ENCODE data around the gene LRP3.

Gene LRP3

DNA sequence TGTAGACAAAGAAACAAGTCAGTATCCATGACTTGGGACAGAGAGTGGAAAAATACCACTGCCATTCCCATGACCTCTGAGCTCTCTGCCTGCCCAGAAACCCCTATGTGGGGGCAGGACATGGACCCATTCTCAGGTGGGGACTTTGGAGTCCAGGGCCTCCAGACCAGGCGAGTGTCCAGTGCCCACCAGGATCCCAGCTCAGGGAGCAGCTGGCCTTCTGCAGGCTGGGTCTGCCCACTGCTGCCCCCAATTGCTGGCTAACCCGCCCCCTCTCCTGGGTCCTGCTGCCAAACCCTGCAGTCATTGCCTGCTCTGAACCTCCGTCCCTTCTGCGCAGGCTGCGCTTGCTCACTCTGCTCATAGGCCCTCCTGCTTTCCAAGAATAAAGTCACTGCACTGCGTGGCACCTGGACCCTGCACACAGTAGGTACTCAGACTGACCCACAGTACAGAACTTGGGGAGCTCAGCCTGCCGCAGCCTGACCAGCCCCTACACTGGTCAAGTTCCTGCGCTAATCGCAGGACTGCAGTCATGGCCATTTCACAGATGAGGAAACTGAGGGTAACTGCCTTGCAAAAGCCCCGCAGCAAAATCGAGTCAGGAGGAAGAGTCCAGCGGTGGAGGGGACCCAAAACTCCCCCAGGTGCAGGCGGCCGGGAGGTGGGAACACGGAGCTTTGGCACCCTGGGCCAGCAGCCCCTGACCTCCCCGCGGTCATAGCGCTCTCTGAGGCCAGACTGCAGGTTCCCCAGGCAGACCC lies 30.7 kb downstream of the LRP3 start:
- Histone ChIP-seq H3K27me3 (ENCODE audit: insufficient read depth, poor library complexity, severe bottlenecking) (peaks cover 16% of the 10 kb centered on the region), H3K4me3 (replicated peaks; ENCODE audit: insufficient read depth, low read length) (no peak overlapping the region), H3K27ac (replicated peaks) (no peak overlapping the region)
- no peak for TF ChIP-seq SPI1 (IDR thresholded peaks at IDR 0.05; ENCODE audit: borderline replicate concordance, low read depth)
- no peak for TF ChIP-seq POLR2AphosphoS5 (IDR thresholded peaks at IDR 0.05; ENCODE audit: low read depth)
- TF ChIP-seq, protein P1, sequence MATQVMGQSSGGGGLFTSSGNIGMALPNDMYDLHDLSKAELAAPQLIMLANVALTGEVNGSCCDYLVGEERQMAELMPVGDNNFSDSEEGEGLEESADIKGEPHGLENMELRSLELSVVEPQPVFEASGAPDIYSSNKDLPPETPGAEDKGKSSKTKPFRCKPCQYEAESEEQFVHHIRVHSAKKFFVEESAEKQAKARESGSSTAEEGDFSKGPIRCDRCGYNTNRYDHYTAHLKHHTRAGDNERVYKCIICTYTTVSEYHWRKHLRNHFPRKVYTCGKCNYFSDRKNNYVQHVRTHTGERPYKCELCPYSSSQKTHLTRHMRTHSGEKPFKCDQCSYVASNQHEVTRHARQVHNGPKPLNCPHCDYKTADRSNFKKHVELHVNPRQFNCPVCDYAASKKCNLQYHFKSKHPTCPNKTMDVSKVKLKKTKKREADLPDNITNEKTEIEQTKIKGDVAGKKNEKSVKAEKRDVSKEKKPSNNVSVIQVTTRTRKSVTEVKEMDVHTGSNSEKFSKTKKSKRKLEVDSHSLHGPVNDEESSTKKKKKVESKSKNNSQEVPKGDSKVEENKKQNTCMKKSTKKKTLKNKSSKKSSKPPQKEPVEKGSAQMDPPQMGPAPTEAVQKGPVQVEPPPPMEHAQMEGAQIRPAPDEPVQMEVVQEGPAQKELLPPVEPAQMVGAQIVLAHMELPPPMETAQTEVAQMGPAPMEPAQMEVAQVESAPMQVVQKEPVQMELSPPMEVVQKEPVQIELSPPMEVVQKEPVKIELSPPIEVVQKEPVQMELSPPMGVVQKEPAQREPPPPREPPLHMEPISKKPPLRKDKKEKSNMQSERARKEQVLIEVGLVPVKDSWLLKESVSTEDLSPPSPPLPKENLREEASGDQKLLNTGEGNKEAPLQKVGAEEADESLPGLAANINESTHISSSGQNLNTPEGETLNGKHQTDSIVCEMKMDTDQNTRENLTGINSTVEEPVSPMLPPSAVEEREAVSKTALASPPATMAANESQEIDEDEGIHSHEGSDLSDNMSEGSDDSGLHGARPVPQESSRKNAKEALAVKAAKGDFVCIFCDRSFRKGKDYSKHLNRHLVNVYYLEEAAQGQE (IDR thresholded peaks at IDR 0.05; ENCODE audit: insufficient replicate concordance, low read depth), result no peak
- TF ChIP-seq, protein P2, sequence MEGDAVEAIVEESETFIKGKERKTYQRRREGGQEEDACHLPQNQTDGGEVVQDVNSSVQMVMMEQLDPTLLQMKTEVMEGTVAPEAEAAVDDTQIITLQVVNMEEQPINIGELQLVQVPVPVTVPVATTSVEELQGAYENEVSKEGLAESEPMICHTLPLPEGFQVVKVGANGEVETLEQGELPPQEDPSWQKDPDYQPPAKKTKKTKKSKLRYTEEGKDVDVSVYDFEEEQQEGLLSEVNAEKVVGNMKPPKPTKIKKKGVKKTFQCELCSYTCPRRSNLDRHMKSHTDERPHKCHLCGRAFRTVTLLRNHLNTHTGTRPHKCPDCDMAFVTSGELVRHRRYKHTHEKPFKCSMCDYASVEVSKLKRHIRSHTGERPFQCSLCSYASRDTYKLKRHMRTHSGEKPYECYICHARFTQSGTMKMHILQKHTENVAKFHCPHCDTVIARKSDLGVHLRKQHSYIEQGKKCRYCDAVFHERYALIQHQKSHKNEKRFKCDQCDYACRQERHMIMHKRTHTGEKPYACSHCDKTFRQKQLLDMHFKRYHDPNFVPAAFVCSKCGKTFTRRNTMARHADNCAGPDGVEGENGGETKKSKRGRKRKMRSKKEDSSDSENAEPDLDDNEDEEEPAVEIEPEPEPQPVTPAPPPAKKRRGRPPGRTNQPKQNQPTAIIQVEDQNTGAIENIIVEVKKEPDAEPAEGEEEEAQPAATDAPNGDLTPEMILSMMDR (IDR thresholded peaks at IDR 0.05; ENCODE audit: insufficient read depth, low read length), result no peak
- no peak for TF ChIP-seq GABPA (IDR thresholded peaks at IDR 0.05; ENCODE audit: low read depth)
- no peak for DNase-seq (ENCODE audit: low read depth in 1 of 2, low spot score in 1 of 2)

DNA sequence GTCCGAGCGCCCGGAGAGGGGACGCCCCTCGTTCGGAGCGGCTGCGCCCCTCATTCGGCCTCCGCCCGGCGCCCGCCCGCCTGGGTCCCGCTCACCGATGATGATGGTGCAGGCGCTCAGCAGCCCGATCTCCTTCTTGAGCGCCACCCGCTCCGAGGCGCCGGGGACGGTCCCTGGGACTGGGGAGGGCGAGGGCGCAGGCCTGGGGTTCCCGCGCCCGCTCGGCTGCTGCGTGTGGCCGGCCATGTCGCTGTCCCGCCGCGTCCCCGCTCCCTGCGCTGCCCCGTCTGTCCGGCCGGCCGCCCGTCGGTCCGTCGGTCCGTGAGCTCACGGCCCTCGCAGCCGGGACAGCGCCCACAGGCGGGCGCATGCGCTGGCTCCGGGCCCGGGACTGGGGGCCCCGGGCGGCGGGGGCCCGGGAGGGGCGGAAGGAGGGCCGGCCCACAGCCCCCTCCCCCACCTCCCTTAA lies 31.4 kb downstream of the LRP3 start, which contains the start of gene SLC7A10:
Gene SLC7A10, minus strand, starts transcription at position 393 of the 469 bp plus-strand sequence. Its CDS starts 147 bp downstream, at position 246.
- TF ChIP-seq, protein P2 (IDR thresholded peaks at IDR 0.05; ENCODE audit: insufficient read depth, low read length), result no peak
- no peak for TF ChIP-seq SPI1 (IDR thresholded peaks at IDR 0.05; ENCODE audit: borderline replicate concordance, low read depth)
- no peak for TF ChIP-seq GABPA (IDR thresholded peaks at IDR 0.05; ENCODE audit: low read depth)
- TF ChIP-seq POLR2AphosphoS5 (IDR thresholded peaks at IDR 0.05; ENCODE audit: low read depth), result no peak
- TF ChIP-seq, protein P1 (IDR thresholded peaks at IDR 0.05; ENCODE audit: insufficient replicate concordance, low read depth), result no peak
- no peak for DNase-seq (ENCODE audit: low read depth in 1 of 2, low spot score in 1 of 2)
- H3K27me3 ChIP-seq (ENCODE audit: insufficient read depth, poor library complexity, severe bottlenecking), result peaks cover 16% of the 10 kb centered on the region
- H3K27ac ChIP-seq (replicated peaks), result no peak within 1 kb of the TSS
- H3K4me3 ChIP-seq (replicated peaks; ENCODE audit: insufficient read depth, low read length), result no peak within 1 kb of the TSS

DNA sequence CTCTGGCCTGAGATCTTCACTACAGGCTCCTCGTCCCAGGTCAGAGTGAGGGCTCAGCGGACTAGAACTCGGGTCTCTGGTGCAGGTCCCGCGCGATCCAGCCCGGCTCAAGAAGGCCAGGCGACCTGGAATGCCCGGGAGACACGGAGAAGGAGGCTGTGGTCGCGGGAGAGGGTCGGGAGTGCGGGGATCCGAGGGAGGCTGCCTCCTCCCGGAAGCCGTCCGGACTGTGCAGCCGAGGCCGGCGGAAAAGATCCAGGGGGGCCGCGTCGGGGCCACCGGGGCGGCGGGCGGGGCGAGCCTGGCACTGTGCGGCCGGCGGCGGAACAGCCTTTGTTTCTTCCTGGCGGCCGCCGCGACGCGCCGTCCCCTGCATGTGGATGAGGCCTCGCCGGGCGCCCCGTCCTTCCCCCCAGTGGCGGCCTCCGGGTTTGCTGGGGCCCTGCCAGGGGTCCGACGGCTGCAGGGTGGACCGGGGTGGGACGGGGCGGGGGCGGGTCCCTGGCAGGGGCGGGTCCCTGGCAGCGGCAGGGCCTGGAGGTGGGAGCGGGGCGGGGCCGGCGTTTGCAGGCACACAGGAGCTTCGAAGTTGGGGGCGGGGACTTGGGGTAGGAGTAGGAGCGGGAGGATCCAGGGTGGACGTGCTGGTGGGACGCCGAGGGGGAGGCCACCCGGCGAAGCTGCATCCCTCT lies 32.6 kb downstream of the LRP3 start:
- H3K4me3 ChIP-seq (replicated peaks; ENCODE audit: insufficient read depth, low read length), result no peak overlapping the region
- TF ChIP-seq GABPA (IDR thresholded peaks at IDR 0.05; ENCODE audit: low read depth) (no peak), SPI1 (IDR thresholded peaks at IDR 0.05; ENCODE audit: borderline replicate concordance, low read depth) (no peak)
- TF ChIP-seq, protein P1 (IDR thresholded peaks at IDR 0.05; ENCODE audit: insufficient replicate concordance, low read depth), result no peak
- TF ChIP-seq, protein P2 (IDR thresholded peaks at IDR 0.05; ENCODE audit: insufficient read depth, low read length), result no peak
- DNase-seq (ENCODE audit: low read depth in 1 of 2, low spot score in 1 of 2), result no peak
- H3K27me3 ChIP-seq (ENCODE audit: insufficient read depth, poor library complexity, severe bottlenecking), result peaks cover 16% of the 10 kb centered on the region
- H3K27ac ChIP-seq (replicated peaks), result no peak overlapping the region

Measured in HL-60 (cell line).